HG03439 (cell line): ENCODE data around the gene GALNS.
"Not testable (repeated sequence)": the region's sequence is repeated elsewhere in the genome, so short reads cannot be mapped to it uniquely, and the experiment has no call there.

Experiments
- ATAC-seq: cut with Tn5 transposase; IDR thresholded peaks from one replicate; pipeline ENCODE4 v1.9.1; 2021; ENCODE audit warnings: mild to moderate bottlenecking, moderate library complexity; ENCODE audit not compliant: unreplicated experiment

Gene GALNS

DNA sequence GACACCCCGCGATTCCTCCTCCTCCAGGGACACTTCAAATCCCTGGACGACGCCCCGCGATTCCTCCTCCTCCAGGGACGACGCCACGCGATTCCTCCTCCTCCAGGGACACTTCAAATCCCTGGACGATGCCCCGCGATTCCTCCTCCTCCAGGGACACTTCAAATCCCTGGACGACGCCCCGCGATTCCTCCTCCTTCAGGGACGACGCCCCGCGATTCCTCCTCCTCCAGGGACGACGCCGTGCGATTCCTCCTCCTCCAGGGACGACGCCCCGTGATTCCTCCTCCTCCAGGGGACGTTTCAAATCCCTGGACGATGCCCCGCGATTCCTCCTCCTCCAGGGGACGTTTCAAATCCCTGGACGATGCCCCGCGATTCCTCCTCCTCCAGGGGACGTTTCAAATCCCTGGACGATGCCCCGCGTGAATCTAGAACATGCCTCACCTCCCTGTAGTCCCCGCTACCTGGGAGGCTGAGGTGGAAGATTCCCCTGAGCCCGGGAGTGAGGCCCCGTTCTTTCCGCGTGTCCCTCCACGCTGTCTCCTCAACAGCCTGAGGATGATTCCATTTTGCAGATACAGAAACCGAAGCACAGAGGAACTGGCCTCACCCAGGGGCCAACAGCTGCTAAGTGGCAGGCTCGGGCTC, 33.1 kb upstream of the GALNS start:
- not testable (repeated sequence) for ATAC-seq

DNA sequence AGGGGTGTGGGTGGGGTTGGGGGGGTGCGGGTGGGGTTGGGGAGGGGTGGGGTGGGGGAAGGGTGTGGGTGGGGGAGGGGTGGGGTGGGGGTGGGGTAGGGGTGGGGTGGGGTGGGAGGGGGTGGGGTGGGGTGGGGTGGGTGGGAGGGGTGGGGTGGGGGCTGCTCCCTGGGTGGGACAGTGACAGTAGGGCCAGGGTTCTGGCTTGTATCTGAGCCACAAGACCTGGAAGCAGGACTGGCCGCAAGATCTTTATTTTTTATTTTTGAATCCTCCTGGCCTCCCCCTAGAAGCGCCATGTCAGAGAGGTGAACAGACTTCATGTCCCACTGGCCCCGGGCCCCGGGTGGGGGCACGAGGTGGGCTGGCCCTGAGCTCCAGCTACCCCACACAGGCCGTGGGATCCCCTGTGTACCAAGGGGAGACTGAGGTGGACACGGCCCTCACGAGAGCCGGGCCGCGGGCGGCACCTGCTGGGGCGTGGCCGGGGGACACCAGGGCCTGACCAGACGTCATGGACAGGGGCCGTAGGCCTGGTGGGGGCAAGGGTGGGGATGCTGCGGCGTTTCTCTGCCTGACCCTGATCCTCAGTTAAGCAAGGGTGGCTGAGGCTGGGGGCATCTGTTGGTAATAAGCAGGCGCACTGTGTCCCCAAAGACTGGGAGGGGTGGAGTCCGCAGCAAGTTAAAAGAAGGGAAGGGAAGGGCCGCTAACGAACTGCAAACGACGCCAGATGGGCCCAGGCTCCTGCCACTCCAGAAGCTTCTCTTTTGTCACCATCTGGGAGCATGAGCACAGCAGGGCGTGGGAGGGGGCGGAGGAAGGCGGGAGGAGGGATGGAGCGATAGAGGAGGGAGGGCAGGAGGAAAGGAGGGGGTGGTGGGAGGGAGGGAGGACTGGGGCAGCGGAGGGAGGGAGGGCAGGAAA, 32.0 kb upstream of the GALNS start:
- ATAC-seq = no peak

DNA sequence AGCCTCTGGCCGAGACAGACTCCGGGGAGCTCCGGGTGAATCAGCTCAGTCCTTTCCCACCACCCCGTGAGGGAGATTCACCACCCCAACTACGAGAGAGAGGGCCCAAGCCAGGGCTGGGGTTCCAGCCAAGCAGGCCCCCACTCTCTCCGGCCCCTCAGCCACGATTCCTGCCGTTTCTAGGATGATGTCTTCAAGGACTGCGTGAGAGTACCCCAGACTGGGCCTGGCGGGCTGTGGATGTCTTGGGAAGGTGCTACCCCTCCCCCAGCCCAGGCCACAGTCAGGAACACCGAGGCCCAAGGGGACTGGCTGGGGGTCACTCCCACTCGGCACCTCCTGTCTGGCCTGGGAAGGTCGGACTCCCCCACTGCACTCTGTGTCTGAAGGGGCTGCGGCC, 31.3 kb upstream of the GALNS start:
- ATAC-seq = no peak

DNA sequence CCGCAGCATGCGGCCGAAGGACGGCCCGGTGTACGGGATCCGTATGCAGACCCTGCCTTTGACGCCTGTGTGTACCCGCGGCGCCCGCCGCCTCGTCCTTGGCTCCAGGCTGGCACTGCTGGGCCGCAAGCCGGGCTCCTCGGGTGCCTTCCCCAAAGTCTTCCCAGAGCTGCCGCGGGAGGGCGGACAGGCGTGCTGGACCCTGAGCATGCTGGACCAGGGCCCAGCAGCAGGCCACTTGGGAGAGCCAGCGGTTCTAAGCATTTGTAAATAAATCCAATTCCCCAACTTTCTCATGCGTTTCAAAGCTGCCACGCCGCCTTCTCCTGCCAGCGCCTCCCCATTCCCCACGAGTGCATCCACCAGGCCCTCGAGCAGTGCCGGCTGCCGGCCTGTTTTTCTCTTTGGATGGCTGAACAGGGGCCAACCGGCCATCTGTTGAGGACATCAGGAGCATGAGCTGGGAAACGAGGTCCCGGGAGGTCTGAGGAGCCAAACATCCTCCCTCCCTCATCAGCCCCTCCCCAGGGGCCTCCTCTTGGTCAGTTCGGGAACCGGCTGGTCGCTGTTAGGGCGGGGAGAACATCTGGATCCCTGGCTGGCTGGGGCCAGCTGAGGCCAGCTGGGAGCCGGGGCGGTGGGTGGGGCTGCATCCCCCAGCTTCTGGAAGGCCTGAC, 30.2 kb upstream of the GALNS start:
- no peak for ATAC-seq

DNA sequence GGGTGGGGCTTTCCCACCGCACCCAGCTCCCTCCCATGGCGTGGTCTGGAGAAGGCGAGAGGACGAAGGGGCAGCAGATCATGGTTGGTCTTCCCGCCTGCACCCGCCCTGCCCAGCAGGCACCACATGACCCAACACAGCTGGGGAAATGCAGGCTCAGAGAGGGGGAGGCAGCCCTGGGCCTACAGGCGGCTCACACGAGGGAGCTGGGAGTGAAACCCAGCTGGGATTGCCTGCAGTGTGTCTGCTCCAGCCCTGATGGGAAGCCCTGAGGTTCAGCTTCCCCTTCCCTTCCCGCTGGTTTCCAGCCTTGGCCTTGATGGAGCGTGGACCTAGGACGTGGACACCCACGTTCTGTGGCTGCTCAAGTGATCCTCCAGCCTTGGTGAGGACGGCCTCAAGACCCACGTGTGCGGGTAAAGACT, 29.7 kb upstream of the GALNS start:
- ATAC-seq = no peak

DNA sequence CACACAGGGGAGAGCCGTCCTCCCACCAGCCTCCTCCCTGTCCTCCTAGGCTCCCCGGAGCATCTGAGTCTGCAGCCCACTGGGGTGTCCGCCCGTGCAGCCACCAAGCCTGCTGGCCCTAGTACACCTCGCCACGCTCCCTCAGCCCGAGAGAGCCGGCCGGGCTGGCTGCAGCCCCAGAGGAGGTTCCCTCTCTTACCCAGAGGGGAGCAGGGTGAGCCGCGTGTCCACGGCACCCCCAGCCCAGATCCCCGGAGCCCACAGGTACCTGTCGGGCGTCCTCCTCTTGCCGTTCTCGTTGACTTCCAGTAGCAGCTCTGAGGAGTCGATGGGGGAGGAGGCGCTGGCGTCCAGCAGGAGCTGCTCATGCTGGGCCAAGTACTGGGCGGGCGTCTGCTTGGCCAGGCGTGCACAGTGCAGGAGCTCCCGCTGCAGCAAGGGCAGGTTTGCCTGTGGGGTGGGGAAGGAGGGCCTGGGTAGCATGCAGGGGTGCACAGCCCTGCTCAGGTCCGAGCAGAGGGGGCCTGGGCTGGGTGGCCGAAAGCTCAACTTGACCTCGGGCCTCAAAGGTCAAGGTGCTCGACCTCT, 29.0 kb upstream of the GALNS start:
- ATAC-seq = no peak

- no peak for ATAC-seq
Measured at GRCh38 chr16:88884569-88885271, 28.0 kb upstream of the GALNS start.

GRCh38 chr16:88883946-88884345, 27.2 kb upstream of the GALNS start:
- ATAC-seq = no peak

DNA sequence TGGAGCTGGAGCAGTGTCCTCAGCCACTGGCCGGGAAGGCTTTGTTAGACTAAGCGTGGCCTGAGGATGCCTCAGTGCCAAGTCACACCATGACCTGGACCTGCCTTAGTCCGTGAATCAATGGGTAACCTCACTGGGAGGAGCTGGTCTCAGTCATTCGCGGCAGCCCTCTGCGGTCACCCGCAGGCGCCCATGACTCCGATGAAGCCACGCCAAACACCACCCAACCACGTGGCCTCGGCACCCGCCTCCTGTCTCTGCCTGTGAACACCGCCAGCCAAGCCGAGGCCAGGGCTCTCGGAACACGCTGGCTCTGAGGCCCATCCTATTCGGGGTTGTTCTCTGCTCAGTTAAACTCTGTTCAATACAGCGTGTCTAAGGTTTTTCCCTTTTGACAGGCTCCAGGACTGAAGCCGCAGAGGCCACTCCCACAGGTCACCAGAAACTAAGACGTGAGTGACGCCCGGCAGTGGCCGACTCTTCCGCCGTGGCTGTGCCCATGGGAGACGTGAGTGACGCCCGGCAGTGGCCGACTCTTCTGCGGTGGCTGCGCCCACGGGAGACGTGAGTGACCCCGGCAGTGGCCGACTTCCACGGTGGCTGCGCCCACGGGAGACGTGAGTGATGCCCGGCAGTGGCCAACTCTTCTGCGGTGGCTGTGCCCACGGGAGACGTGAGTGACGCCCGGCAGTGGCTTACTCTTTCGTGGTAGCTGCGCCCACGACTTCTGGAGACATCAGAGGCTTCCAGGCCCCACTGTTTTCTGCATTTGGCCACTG, 26.6 kb upstream of the GALNS start:
- no peak for ATAC-seq

GRCh38 chr16:88882358-88883030, 25.7 kb upstream of the GALNS start:
- no peak for ATAC-seq

- ATAC-seq = no peak
Measured at GRCh38 chr16:88881675-88882357, 25.1 kb upstream of the GALNS start.

GRCh38 chr16:88881007-88881615, 24.4 kb upstream of the GALNS start:
- ATAC-seq = no peak

GRCh38 chr16:88880226-88881006, 23.7 kb upstream of the GALNS start:
- no peak for ATAC-seq

- ATAC-seq = no peak
Measured at GRCh38 chr16:88879788-88880055, 23.0 kb upstream of the GALNS start.

DNA sequence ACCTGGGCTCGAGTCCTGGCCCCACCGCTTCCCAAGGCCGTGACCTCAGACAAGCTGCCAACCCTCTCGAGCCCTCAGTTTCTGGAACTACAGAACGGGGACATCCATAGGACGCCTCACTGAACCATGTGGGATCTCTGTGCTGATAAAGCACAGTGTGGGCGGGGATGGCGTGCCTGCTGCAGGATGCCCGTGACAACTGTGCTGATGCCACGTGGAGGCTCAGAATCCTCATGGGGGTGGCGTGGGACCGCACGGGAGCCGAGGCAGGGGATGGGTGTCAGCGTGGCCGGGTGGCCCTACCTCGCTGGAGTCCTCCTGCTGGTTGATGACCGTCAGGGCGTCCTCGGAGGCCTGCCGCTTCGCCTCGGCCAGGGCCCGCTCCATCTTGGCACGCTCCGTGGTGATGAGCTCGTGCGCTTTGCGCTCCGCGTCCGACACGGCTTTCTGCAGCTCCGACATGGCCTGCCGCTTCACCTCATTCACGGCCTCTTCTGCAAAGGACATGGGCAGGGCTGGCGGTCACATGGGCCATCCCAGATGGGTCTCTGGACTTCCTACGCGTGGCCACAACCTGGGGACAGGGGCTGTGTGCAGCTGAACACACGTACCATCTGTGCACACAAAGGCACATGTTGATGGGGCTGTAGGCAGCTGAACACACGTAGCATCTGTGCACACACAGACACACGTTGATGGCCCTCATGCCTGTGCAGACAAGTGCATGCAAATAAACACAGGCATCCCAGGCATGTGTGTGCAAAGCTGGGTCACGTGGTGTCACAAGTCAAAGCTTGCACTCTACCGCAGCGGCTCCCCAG, 22.4 kb upstream of the GALNS start:
- no peak for ATAC-seq

GRCh38 chr16:88878356-88878755, 21.6 kb upstream of the GALNS start:
- no peak for ATAC-seq
